ENCODE measurements around the gene RBP2.

The RBP2 gene

DNA sequence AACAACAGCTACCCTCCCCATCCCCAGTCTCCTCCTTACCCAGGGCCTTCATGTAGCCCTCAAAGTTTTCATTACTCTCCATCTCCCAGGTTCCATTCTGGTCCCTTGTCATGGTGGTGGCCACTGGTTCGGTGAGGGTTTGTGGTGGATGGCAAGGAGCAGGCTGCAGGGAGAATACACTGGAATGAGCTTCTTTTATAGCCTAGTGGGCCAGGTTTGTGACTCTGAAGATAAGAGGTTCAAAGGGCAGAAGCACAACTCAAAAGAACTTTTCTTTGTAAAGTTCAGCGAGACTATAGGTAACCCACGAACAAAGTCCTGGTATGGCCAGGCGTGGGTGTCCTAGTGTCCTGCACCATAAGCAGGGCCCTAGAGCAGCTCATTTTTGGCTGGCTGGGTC, at the start of gene RBP2:
RBP2 (minus strand) TSS at position 169 of the 400 bp plus-strand sequence; CDS start at position 112, 57 bp downstream.
- Histone ChIP-seq H3K27ac (no peak within 1 kb of the TSS), H3K36me3 (replicated peaks) (no peaks in the 10 kb centered on the region), H3K4me3 (ENCODE audit: low read depth, low read length) (no peak within 1 kb of the TSS), H3K27me3 (replicated peaks) (no peaks in the 10 kb centered on the region)
- DNase-seq, result no peak
- TF ChIP-seq, protein P1, sequence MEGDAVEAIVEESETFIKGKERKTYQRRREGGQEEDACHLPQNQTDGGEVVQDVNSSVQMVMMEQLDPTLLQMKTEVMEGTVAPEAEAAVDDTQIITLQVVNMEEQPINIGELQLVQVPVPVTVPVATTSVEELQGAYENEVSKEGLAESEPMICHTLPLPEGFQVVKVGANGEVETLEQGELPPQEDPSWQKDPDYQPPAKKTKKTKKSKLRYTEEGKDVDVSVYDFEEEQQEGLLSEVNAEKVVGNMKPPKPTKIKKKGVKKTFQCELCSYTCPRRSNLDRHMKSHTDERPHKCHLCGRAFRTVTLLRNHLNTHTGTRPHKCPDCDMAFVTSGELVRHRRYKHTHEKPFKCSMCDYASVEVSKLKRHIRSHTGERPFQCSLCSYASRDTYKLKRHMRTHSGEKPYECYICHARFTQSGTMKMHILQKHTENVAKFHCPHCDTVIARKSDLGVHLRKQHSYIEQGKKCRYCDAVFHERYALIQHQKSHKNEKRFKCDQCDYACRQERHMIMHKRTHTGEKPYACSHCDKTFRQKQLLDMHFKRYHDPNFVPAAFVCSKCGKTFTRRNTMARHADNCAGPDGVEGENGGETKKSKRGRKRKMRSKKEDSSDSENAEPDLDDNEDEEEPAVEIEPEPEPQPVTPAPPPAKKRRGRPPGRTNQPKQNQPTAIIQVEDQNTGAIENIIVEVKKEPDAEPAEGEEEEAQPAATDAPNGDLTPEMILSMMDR (IDR thresholded peaks at IDR 0.05; ENCODE audit: low read depth, low read length, missing control alignments), result no peak
- in situ Hi-C loops (cut with HindIII; ENCODE audit: low pct_ligation_motif_present, low sequenced_read_pairs), result no loop called here

DNA sequence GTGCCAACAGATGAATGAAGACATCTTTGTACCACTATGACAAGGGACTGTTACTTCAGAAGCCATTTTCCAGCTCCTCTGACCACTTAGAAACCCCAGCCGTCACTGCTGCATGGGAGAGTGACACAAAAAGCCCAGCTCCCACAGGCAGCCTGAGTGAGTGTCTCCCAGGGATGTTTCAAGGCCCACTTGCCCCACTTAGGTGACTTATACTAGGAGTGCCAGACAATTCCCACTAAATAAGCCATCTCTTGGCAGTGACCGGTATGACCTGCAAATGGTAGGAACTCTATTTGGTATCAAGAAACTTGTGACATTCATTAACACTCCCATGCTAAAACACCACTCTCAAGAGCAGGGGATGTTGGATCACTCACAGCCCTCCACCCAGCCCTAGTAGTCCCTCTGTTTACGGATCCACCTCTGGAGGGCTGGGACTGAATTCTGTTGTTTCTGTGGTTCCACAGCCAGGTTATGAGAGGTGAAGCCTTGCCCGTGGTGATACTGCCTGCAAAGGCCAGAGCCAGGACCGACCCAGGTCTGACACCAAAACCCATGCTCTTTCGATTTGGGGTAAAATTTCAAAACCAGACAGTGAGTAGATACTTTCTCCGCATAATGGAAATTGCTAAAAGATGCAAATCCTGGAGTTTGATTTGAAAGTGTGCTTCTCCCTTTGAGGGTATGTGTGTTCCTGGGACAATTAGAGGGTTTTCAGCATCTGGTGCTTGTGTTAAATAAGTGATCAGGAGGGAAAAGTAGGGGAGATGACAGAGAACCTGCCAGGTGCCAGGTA, 48.7 kb upstream of the RBP2 start:
- Histone ChIP-seq H3K36me3 (replicated peaks) (peaks cover 7% of the 10 kb centered on the region), H3K4me3 (ENCODE audit: low read depth, low read length) (no peak overlapping the region), H3K27me3 (replicated peaks) (no peaks in the 10 kb centered on the region), H3K27ac (no peak overlapping the region)
- no peak for DNase-seq
- TF ChIP-seq, protein P1 (IDR thresholded peaks at IDR 0.05; ENCODE audit: low read depth, low read length, missing control alignments), result no peak
- in situ Hi-C loops (cut with HindIII; ENCODE audit: low pct_ligation_motif_present, low sequenced_read_pairs), result no loop called here

DNA sequence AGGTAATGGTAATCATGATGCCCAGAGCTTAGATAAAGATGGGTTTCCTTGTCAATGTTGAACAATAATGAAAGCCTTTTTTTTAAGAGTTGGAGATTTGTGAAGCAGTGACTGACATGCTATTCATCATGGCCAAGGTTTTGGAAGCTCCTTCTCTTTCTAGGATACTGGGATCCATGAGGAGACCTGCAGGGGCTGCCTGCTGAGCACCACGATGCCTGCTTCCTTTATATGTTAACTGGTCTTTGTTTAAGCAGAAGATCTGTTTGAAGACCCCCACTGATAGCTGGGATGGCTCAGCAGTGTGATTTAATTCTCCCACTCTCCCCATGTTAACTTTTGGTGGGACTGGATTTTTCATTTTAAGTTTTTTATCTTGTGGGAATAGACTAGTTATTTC, 47.4 kb upstream of the RBP2 start:
- no peak overlapping the region for H3K27ac ChIP-seq
- no peak overlapping the region for H3K4me3 ChIP-seq (ENCODE audit: low read depth, low read length)
- TF ChIP-seq, protein P1 (IDR thresholded peaks at IDR 0.05; ENCODE audit: low read depth, low read length, missing control alignments), result no peak
- peaks cover 7% of the 10 kb centered on the region for H3K36me3 ChIP-seq (replicated peaks)
- DNase-seq, result no peak
- H3K27me3 ChIP-seq (replicated peaks), result no peaks in the 10 kb centered on the region
- in situ Hi-C loops (cut with HindIII; ENCODE audit: low pct_ligation_motif_present, low sequenced_read_pairs), result no loop called here

DNA sequence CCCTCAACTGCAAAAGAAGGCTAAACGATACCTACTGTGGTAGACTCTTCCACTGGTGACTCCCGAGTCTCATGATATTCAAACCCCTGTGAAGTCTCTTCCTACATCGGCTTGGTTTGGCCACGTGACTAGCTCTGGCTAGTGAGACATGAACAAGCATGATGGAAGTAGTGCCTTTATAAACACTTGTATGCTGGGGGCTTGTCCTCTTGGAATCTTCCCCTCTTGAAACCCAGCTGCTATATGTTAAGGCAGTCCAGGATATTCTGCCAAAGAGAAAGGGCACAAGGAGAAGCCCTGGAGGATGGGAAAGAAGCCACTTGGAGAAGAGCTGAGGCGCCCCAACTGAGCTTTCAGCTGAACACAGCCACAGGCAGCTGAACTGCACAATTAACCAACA, 46.9 kb upstream of the RBP2 start:
- no peak for DNase-seq
- no peak overlapping the region for H3K4me3 ChIP-seq (ENCODE audit: low read depth, low read length)
- TF ChIP-seq, protein P1 (IDR thresholded peaks at IDR 0.05; ENCODE audit: low read depth, low read length, missing control alignments), result no peak
- H3K36me3 ChIP-seq (replicated peaks), result peaks cover 7% of the 10 kb centered on the region
- H3K27me3 ChIP-seq (replicated peaks), result no peaks in the 10 kb centered on the region
- in situ Hi-C loops (cut with HindIII; ENCODE audit: low pct_ligation_motif_present, low sequenced_read_pairs), result no loop called here
- no peak overlapping the region for H3K27ac ChIP-seq

DNA sequence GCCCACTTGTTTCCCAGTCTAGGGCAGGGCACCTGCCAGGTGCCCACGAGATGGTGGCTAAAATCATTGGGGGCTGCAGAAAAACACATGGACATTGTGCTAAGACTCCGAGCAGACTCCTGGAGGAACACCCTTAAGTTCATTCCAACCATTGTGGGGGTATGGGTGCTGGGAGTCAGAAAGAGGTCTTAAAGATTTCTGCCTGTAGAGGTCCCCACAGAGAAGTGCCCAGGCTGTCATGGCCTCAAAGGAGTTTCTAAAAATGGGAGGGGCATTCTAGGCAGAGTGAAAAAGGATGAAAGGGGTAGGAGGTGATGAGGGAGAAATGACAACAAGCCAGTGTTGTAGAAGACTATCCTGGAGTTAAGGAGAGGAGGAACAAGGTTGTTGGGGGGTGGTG, 46.1 kb upstream of the RBP2 start:
- H3K36me3 ChIP-seq (replicated peaks), result peaks cover 7% of the 10 kb centered on the region
- H3K4me3 ChIP-seq (ENCODE audit: low read depth, low read length), result no peak overlapping the region
- no peaks in the 10 kb centered on the region for H3K27me3 ChIP-seq (replicated peaks)
- DNase-seq, result no peak
- H3K27ac ChIP-seq, result no peak overlapping the region
- in situ Hi-C loops (cut with HindIII; ENCODE audit: low pct_ligation_motif_present, low sequenced_read_pairs), result no loop called here
- TF ChIP-seq, protein P1 (IDR thresholded peaks at IDR 0.05; ENCODE audit: low read depth, low read length, missing control alignments), result peak; percentile 57

DNA sequence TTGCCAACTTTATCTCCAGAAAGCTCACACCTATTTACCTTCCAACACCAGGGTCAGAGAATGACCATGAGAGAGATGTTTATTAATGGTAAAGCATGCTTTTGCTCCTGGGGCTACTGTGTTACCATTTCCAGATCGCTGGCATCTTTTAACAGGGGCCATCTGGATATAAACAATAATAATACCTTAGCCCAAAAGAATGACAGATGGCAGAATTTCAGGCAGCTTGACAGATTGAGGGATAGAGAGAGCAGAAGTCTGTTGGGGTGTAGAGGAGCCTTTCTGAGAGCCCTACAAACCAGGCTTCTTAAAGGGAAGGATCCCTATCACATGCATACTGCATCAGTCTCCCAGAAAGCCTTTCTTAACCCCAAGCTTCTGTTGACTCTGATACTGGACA, 45.5 kb upstream of the RBP2 start:
- in situ Hi-C loops (cut with HindIII; ENCODE audit: low pct_ligation_motif_present, low sequenced_read_pairs), result no loop called here
- TF ChIP-seq, protein P1 (IDR thresholded peaks at IDR 0.05; ENCODE audit: low read depth, low read length, missing control alignments), result no peak

More for the DNA sequence above, 45.5 kb upstream of the RBP2 start:
- H3K36me3 ChIP-seq (replicated peaks), result peaks cover 4% of the 10 kb centered on the region
- no peak for DNase-seq
- H3K27ac ChIP-seq, result no peak overlapping the region
- H3K27me3 ChIP-seq (replicated peaks), result no peaks in the 10 kb centered on the region
- H3K4me3 ChIP-seq (ENCODE audit: low read depth, low read length), result no peak overlapping the region
